Glutamatergic neuron (in vitro differentiated cells): Measurements from ENCODE around the gene KRTAP9-7. TPM values are rescaled to one million over a fixed set of nuclear protein-coding genes. Genes with fewer than 3 reads are reported as not detected.
"Not testable (repeated sequence)": the region's sequence is repeated elsewhere in the genome, so short reads cannot be mapped to it uniquely, and the experiment has no call there.

Experiments used
- DNase-seq: peaks from one replicate; pipeline ENCODE4 v3.0.0; 2022
- H3K27ac Mint-ChIP-seq: one replicate; pipeline ENCODE4 v1.8.0; 2020; ENCODE audit warnings: mild to moderate bottlenecking, mixed read lengths, inconsistent platforms; ENCODE audit not compliant: unreplicated experiment
- H3K27me3 Mint-ChIP-seq: one replicate; pipeline ENCODE4 v1.8.0; 2020; ENCODE audit warnings: mild to moderate bottlenecking, moderate library complexity, mixed read lengths, inconsistent platforms; ENCODE audit not compliant: unreplicated experiment
- H3K36me3 Mint-ChIP-seq: one replicate; pipeline ENCODE4 v1.8.0; 2020; ENCODE audit warnings: mild to moderate bottlenecking, mixed read lengths, inconsistent platforms; ENCODE audit not compliant: unreplicated experiment
- H3K4me1 Mint-ChIP-seq: one replicate; pipeline ENCODE4 v1.8.0; 2020; ENCODE audit warnings: mild to moderate bottlenecking, low read depth, mixed read lengths, inconsistent platforms; ENCODE audit not compliant: unreplicated experiment
- H3K4me3 Mint-ChIP-seq: one replicate; pipeline ENCODE4 v1.8.0; 2020; ENCODE audit warnings: mild to moderate bottlenecking, mixed read lengths, inconsistent platforms; ENCODE audit not compliant: unreplicated experiment
- H3K9me3 Mint-ChIP-seq: one replicate; pipeline ENCODE4 v1.8.0; 2020; ENCODE audit warnings: mild to moderate bottlenecking, moderate library complexity, mixed read lengths, inconsistent platforms; ENCODE audit not compliant: unreplicated experiment
- long read RNA-seq: library from polyadenylated mRNA; unstranded; transcript quantifications from one replicate; pipeline ENCODE4 v2.0.0, GENCODE V29; 2020; ENCODE audit not compliant: unreplicated experiment
- total RNA-seq: library from RNA; stranded (reverse); fragmentation: NEBNext Ultra II Directional; extraction: Animal tissue kit (Norgen Biotek cat#: 25700); gene quantifications from one replicate; pipeline ENCODE4 v1.2.1, GENCODE V29; 2021; ENCODE audit not compliant: unreplicated experiment
- TF ChIP-seq, protein P1 (sequence below): fragments of 200-600 bp; sonication (generic); IDR thresholded peaks from one replicate; pipeline ENCODE4 v1.5.0; 2021; ENCODE audit not compliant: partially characterized antibody, unreplicated experiment

Gene KRTAP9-7
- not detected for total RNA-seq
- long read RNA-seq, result 0 reads

GRCh38 chr17:41275648-41276190 lies at the start of gene KRTAP9-7:
KRTAP9-7 (plus strand) TSS chr17:41275698; CDS start chr17:41275698, 0 bp downstream.
- not testable (repeated sequence) for H3K27me3 Mint-ChIP-seq, H3K4me3 Mint-ChIP-seq, H3K9me3 Mint-ChIP-seq, H3K36me3 Mint-ChIP-seq, H3K4me1 Mint-ChIP-seq, DNase-seq
- peak within 1 kb of the TSS; percentile 43 for H3K27ac Mint-ChIP-seq

GRCh38 chr17:41226051-41226450 lies 49.4 kb upstream of the KRTAP9-7 start:
- H3K27ac Mint-ChIP-seq, result no peak overlapping the region
- no peak for DNase-seq
- H3K27me3 Mint-ChIP-seq, result no peaks in the 10 kb centered on the region
- no peak overlapping the region for H3K4me3 Mint-ChIP-seq
- H3K9me3 Mint-ChIP-seq, result no peaks in the 10 kb centered on the region
- H3K36me3 Mint-ChIP-seq, result no peaks in the 10 kb centered on the region
- TF ChIP-seq, protein P1, sequence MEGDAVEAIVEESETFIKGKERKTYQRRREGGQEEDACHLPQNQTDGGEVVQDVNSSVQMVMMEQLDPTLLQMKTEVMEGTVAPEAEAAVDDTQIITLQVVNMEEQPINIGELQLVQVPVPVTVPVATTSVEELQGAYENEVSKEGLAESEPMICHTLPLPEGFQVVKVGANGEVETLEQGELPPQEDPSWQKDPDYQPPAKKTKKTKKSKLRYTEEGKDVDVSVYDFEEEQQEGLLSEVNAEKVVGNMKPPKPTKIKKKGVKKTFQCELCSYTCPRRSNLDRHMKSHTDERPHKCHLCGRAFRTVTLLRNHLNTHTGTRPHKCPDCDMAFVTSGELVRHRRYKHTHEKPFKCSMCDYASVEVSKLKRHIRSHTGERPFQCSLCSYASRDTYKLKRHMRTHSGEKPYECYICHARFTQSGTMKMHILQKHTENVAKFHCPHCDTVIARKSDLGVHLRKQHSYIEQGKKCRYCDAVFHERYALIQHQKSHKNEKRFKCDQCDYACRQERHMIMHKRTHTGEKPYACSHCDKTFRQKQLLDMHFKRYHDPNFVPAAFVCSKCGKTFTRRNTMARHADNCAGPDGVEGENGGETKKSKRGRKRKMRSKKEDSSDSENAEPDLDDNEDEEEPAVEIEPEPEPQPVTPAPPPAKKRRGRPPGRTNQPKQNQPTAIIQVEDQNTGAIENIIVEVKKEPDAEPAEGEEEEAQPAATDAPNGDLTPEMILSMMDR, result no peak
- no peaks in the 10 kb centered on the region for H3K4me1 Mint-ChIP-seq

GRCh38 chr17:41226598-41227095 lies 48.9 kb upstream of the KRTAP9-7 start, which contains the start of gene KRTAP9-2:
KRTAP9-2 (plus strand) TSS chr17:41226648; CDS start chr17:41226655, 7 bp downstream.
- H3K4me1 Mint-ChIP-seq, H3K36me3 Mint-ChIP-seq, H3K9me3 Mint-ChIP-seq, DNase-seq, H3K27ac Mint-ChIP-seq, H3K27me3 Mint-ChIP-seq, H3K4me3 Mint-ChIP-seq: not testable (repeated sequence)

DNA sequence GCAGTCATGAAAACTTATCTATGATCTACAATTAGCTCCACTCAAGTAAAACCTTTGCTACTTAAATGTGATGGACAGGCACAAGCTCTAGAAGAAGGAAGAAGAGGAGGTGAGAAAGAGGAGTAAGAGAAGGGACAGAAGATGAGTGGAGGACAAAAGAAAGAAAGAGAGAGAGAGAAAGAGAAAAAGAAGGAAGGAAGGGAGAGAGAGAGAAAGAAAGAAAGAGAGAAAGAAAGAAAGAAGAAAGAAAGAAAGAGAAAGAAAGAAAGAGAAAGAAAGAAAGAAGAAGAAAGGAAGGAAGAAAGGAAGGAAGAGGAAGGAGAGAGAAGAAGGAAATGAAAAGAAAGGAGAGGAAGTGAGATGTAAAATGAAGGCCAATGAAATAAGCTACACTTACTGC lies 45.4 kb upstream of the KRTAP9-7 start:
- H3K4me1 Mint-ChIP-seq, result peaks cover 3% of the 10 kb centered on the region
- H3K4me3 Mint-ChIP-seq, result no peak overlapping the region
- H3K36me3 Mint-ChIP-seq, result no peaks in the 10 kb centered on the region
- H3K9me3 Mint-ChIP-seq, result peaks cover 4% of the 10 kb centered on the region
- DNase-seq, result no peak
- H3K27ac Mint-ChIP-seq, result no peak overlapping the region
- H3K27me3 Mint-ChIP-seq, result no peaks in the 10 kb centered on the region
- TF ChIP-seq, protein P1, result no peak

DNA sequence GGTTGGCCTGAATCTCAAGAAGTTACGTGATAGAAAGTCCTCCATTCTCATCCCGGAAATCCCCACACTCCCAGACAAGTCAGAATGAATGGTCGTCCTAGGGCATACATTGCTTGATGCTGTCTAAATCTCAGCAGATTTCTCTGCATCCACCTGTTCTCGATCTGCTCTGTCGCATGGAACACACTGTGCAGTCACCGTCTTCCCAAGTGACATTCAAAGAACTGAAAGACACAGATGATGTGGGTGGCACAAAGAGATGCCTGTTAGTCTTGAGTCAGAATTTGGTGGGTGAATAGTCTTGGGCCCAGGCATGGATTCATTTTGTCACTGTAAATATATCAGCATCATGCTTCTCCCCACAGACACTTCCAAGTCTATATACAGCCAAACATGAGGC lies 43.8 kb upstream of the KRTAP9-7 start:
- no peak overlapping the region for H3K4me3 Mint-ChIP-seq
- H3K9me3 Mint-ChIP-seq, result peaks cover 4% of the 10 kb centered on the region
- peaks cover 3% of the 10 kb centered on the region for H3K4me1 Mint-ChIP-seq
- TF ChIP-seq, protein P1, result no peak
- H3K27ac Mint-ChIP-seq, result no peak overlapping the region
- no peaks in the 10 kb centered on the region for H3K36me3 Mint-ChIP-seq
- DNase-seq, result no peak
- no peaks in the 10 kb centered on the region for H3K27me3 Mint-ChIP-seq

DNA sequence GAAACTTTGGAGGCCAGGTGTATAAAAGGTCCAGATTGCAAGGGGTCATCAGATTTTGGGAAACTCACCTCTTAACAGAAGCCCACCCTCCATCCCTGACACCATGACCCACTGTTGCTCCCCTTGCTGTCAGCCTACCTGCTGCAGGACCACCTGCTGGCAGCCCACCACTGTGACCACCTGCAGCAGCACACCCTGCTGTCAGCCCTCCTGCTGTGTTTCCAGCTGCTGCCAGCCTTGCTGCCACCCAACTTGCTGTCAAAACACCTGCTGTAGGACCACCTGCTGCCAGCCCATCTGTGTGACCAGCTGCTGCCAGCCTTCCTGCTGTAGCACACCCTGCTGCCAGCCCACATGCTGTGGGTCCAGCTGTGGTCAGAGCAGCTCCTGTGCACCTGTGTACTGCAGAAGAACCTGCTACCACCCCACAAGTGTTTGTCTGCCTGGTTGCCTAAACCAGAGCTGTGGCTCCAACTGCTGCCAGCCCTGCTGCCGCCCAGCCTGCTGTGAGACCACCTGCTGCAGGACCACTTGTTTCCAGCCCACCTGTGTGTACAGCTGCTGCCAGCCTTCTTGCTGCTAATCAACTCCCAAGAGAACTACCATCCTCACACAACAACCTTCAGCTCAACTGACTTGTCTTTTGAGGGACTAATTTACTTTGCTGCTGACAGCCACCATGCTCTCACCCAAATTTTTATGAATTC lies 42.9 kb upstream of the KRTAP9-7 start, which contains the start of gene KRTAP9-3:
KRTAP9-3 (plus strand) TSS at position 51 of the 707 bp plus-strand sequence; CDS start at position 104, 53 bp downstream.
- H3K9me3 Mint-ChIP-seq, H3K4me1 Mint-ChIP-seq, H3K27me3 Mint-ChIP-seq, H3K4me3 Mint-ChIP-seq, DNase-seq, H3K36me3 Mint-ChIP-seq: not testable (repeated sequence)
- peak within 1 kb of the TSS; percentile 24 for H3K27ac Mint-ChIP-seq

DNA sequence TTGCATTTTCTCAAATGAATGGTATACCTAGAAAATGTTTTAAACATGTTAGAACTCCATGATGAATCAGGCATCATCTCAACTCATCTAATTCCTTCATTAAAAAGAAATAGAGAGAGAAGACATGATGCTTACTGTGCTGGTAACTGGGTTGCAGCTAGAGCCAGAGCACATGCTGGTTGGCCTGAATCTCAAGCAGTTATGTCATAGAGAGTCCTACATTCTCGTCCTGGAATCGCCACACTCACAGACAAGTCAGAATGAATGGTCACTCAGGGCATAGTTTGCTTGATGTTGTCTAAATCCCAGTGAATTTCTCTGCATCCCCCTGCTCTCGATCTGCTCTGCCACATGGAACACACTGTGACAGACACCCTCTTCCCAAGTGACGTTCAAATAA lies 38.4 kb upstream of the KRTAP9-7 start:
- H3K36me3 Mint-ChIP-seq, H3K27me3 Mint-ChIP-seq, H3K4me3 Mint-ChIP-seq, DNase-seq, H3K4me1 Mint-ChIP-seq, H3K27ac Mint-ChIP-seq: not testable (repeated sequence)
- H3K9me3 Mint-ChIP-seq, result peaks cover 20% of the 10 kb centered on the region

DNA sequence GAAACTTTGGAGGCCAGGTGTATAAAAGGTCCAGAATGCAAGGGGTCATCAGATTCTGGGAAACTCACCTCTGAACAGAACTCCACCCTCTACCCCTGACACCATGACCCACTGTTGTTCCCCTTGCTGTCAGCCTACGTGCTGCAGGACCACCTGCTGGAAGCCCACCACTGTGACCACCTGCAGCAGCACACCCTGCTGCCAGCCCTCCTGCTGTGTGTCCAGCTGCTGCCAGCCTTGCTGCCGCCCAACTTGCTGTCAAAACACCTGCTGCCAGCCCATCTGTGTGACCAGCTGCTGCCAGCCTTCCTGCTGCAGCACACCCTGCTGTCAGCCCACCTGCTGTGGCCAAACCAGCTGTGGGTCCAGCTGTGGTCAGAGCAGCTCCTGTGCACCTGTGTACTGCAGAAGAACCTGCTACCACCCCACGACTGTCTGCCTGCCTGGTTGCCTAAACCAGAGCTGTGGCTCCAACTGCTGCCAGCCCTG lies 37.5 kb upstream of the KRTAP9-7 start, which contains the start of gene KRTAP9-8:
KRTAP9-8 (plus strand) TSS at position 51 of the 489 bp plus-strand sequence; CDS start at position 104, 53 bp downstream.
- peaks cover 17% of the 10 kb centered on the region for H3K9me3 Mint-ChIP-seq
- not testable (repeated sequence) for H3K27me3 Mint-ChIP-seq, H3K27ac Mint-ChIP-seq, H3K4me1 Mint-ChIP-seq, H3K36me3 Mint-ChIP-seq, H3K4me3 Mint-ChIP-seq
- DNase-seq, result peak; percentile 34

DNA sequence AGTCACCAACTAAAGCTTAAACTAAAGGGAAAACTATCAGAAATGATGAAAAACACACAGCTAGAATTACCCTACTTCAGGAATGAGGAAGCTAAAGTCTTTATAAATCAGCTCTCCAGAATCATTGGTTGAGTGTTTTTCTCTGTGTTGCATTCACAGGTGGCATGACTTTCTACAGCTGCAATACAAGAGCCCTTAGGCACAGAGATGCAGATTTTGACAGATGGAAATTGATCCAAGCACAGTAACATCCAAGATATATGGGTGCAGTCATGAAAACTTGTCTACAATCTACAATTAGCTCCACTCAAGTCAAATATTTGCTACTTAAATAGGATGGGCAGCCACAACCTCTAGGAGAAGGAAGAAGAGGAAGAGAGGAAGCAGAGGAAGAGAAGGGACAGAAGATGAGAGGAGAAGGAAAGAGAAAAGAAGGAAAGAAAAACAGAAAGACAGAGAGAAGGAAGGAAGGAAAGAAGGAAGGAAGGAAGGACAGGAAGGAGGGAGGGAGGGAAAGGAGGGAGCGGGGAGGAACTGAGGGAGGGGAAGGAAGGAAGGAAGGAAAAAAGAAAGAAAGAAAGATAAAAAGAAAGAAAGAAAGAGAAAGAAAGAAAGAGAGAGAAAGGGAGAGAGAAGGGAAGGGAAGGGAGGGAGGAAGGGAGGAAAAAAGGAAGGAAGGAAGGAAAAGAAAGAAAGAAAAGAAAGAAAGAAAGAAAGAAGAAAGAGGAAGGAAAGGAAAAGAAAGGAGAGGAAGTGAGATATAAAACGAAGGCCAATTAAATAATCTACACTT lies 28.3 kb upstream of the KRTAP9-7 start:
- DNase-seq, H3K4me1 Mint-ChIP-seq, H3K27ac Mint-ChIP-seq, H3K9me3 Mint-ChIP-seq, H3K36me3 Mint-ChIP-seq, H3K27me3 Mint-ChIP-seq, H3K4me3 Mint-ChIP-seq: not testable (repeated sequence)
